Ovary (tissue), 3 donors: ENCODE results near the gene SORBS1.

Source experiments
- EP300 ChIP-seq: sonication (generic); formaldehyde crosslinking; IDR thresholded peaks from one replicate; pipeline ENCODE4 v1.6.1; 2017; ENCODE audit warnings: antibody characterized with exemption
- POLR2A ChIP-seq: fragments of 450-650 bp; IDR thresholded peaks from one replicate; pipeline ENCODE4 v1.6.1; 2017; ENCODE audit warnings: antibody characterized with exemption, mild to moderate bottlenecking, moderate library complexity
- TF ChIP-seq, protein P1 (sequence below), 3 donors: fragments of 450-650 bp in 2 of 3; fragments of 200-600 bp in 1 of 3; IDR thresholded peaks; one replicate each; pipeline versions ENCODE4 v1.5.1 to v1.8.0; 2016 to 2022; ENCODE audit warnings: antibody characterized with exemption in 3 of 3, mild to moderate bottlenecking in 1 of 3
- donor health status: DM: no; HTN: no; CAD: no.

GRCh38 chr10:95600158-95600557, 39.0 kb upstream of the SORBS1 start:
- TF ChIP-seq, protein P1, sequence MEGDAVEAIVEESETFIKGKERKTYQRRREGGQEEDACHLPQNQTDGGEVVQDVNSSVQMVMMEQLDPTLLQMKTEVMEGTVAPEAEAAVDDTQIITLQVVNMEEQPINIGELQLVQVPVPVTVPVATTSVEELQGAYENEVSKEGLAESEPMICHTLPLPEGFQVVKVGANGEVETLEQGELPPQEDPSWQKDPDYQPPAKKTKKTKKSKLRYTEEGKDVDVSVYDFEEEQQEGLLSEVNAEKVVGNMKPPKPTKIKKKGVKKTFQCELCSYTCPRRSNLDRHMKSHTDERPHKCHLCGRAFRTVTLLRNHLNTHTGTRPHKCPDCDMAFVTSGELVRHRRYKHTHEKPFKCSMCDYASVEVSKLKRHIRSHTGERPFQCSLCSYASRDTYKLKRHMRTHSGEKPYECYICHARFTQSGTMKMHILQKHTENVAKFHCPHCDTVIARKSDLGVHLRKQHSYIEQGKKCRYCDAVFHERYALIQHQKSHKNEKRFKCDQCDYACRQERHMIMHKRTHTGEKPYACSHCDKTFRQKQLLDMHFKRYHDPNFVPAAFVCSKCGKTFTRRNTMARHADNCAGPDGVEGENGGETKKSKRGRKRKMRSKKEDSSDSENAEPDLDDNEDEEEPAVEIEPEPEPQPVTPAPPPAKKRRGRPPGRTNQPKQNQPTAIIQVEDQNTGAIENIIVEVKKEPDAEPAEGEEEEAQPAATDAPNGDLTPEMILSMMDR (IDR thresholded peaks at IDR 0.05) = no peak
- no peak for TF ChIP-seq EP300
- no peak for TF ChIP-seq POLR2A
